Nephron progenitor cell (in vitro differentiated cells): ENCODE measurements around the gene DNAJC12.

Source experiments
- DNase-seq: peaks from one replicate; pipeline ENCODE4 v3.0.0; 2021
- H3K27ac Mint-ChIP-seq: 2 replicates; pipeline ENCODE4 v1.8.0; 2021; ENCODE audit warnings: mild to moderate bottlenecking, moderate library complexity, mixed read lengths
- H3K27me3 Mint-ChIP-seq: 2 replicates; pipeline ENCODE4 v1.8.0; 2021; ENCODE audit warnings: mild to moderate bottlenecking, low read depth, mixed read lengths; ENCODE audit not compliant: poor library complexity
- H3K36me3 Mint-ChIP-seq: 2 replicates; pipeline ENCODE4 v1.8.0; 2021; ENCODE audit warnings: low read depth, mixed read lengths
- H3K4me1 Mint-ChIP-seq: 2 replicates; pipeline ENCODE4 v1.8.0; 2021; ENCODE audit warnings: mixed read lengths
- H3K4me3 Mint-ChIP-seq: 2 replicates; pipeline ENCODE4 v1.8.0; 2021; ENCODE audit warnings: mild to moderate bottlenecking, moderate library complexity, mixed read lengths
- H3K9me3 Mint-ChIP-seq: 2 replicates; pipeline ENCODE4 v1.8.0; 2021; ENCODE audit warnings: mild to moderate bottlenecking, moderate library complexity, mixed read lengths
- TF ChIP-seq, protein P1 (sequence below): fragments of 200-600 bp; sonication (generic); IDR thresholded peaks from 2 replicates; pipeline ENCODE4 v1.5.0; 2021; ENCODE audit warnings: antibody characterized with exemption

DNAJC12 gene

DNA sequence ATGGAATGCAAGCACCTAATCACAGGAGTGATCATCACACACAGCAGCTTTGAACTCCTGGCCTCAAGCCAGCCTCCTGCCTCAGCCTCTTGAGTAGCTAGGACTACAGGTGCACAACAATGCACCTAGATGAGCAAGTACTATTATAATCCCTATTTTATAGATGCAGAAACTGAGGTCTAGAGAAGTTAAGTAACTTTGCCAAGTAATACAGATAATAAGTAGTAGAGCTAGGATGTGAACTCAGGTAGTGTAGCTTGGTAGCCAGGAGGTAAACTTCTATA, 33.7 kb downstream of the DNAJC12 start:
- Mint-ChIP-seq H3K27ac (no peak overlapping the region), H3K9me3 (peaks cover 3% of the 10 kb centered on the region), H3K4me3 (no peak overlapping the region), H3K4me1 (peaks cover 16% of the 10 kb centered on the region), H3K36me3 (peaks cover 3% of the 10 kb centered on the region), H3K27me3 (no peaks in the 10 kb centered on the region)
- TF ChIP-seq, protein P1, sequence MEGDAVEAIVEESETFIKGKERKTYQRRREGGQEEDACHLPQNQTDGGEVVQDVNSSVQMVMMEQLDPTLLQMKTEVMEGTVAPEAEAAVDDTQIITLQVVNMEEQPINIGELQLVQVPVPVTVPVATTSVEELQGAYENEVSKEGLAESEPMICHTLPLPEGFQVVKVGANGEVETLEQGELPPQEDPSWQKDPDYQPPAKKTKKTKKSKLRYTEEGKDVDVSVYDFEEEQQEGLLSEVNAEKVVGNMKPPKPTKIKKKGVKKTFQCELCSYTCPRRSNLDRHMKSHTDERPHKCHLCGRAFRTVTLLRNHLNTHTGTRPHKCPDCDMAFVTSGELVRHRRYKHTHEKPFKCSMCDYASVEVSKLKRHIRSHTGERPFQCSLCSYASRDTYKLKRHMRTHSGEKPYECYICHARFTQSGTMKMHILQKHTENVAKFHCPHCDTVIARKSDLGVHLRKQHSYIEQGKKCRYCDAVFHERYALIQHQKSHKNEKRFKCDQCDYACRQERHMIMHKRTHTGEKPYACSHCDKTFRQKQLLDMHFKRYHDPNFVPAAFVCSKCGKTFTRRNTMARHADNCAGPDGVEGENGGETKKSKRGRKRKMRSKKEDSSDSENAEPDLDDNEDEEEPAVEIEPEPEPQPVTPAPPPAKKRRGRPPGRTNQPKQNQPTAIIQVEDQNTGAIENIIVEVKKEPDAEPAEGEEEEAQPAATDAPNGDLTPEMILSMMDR, result no peak
- no peak for DNase-seq

DNA sequence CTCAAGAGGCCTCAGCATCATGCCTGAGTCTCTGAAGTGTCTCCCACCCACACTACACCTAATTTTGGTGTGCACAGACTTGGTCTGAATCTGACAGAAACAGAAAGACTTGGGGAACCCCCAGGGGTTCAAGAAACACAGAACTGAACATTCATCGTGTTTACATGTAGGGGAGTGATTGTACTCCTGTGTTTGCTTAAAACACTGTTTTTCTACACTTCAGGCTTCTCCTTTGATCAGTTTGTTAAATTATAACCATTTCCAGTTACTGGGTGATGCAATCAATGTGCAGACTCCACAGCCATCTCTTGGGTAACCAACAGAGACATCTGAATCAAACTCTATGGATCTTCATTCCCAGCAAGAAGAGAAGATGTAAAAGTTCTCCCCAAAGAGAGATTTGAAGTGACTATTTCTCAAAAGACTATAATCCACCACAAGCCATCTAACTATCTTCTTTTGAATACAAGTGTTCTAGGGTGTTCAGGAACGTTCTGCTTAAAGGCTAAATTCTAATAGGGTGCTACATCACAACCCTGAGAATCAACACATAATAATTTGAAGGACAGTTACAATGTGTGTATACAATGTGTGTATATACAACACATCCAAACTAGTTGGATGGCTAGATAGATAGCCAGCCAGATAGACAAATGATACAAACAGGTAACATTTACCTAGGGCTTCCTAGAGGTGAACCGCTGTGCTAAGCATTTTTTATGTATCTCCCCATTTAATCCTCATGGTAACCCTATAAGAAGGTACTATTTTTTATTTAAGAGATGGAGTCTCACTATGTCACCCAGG, 34.2 kb downstream of the DNAJC12 start:
- TF ChIP-seq, protein P1, result no peak
- Mint-ChIP-seq H3K4me3 (no peak overlapping the region), H3K9me3 (no peaks in the 10 kb centered on the region), H3K27me3 (no peaks in the 10 kb centered on the region), H3K36me3 (no peaks in the 10 kb centered on the region), H3K4me1 (peaks cover 16% of the 10 kb centered on the region), H3K27ac (no peak overlapping the region)
- no peak for DNase-seq

DNA sequence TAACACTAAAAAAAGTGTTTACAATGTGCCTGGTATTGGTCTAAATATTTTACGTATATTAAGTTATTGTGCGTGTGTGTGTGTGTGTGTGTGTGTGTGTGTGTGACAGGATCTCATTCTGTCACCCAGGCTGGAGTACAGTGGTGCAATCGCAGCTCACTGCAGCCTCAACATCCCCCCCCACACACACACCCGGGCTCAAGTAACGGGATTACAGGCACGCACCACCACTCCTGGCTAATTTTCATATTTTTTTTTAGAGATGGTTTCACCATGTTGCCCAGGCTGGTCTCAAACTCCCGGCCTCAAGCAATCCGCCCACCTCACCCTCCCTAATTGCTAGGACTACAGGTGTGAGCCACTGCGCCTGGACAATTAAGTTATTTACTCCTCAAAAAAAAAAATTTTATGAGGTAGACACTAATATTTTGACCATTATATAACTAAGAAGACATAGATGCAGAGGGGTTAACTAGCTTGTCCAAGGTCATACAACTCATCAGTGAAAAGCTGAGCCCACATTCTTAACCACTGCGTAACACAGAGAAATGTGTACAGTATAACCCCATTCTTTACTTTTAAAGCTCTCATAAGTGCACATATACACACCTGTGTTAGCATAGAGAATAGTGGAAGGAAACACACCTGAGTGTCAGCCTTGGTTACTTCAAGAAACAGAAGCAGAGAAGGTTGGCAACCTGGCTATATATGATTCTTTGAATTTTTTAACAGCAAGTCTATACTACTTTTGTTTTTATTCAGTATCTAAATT, 35.0 kb downstream of the DNAJC12 start:
- Mint-ChIP-seq H3K27ac (no peak overlapping the region), H3K27me3 (no peaks in the 10 kb centered on the region), H3K4me3 (no peak overlapping the region), H3K9me3 (no peaks in the 10 kb centered on the region), H3K36me3 (no peaks in the 10 kb centered on the region), H3K4me1 (peaks cover 8% of the 10 kb centered on the region)
- TF ChIP-seq, protein P1, result no peak
- no peak for DNase-seq

DNA sequence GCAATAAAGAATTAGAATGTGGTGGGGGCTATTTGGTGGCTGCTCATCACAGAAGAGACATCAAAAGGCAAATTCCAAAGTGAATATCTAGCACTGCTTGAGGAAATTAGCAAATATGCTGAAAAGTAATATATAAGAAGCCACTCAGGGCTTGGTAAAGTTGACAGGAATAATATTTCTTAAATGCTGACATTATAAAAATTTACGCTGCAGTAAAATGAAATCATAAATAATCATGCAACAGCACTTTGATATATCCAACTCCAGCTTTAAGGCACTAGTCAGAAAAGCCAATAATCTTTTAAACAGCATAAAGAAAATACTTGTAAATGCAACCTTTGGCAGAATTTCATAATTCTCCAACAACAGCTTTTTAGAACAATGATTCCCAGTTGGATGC, 36.9 kb downstream of the DNAJC12 start:
- TF ChIP-seq, protein P1, result no peak
- H3K4me3 Mint-ChIP-seq, result no peak overlapping the region
- H3K36me3 Mint-ChIP-seq, result no peaks in the 10 kb centered on the region
- no peaks in the 10 kb centered on the region for H3K9me3 Mint-ChIP-seq
- no peak overlapping the region for H3K27ac Mint-ChIP-seq
- no peaks in the 10 kb centered on the region for H3K27me3 Mint-ChIP-seq
- H3K4me1 Mint-ChIP-seq, result no peaks in the 10 kb centered on the region
- DNase-seq, result no peak

DNA sequence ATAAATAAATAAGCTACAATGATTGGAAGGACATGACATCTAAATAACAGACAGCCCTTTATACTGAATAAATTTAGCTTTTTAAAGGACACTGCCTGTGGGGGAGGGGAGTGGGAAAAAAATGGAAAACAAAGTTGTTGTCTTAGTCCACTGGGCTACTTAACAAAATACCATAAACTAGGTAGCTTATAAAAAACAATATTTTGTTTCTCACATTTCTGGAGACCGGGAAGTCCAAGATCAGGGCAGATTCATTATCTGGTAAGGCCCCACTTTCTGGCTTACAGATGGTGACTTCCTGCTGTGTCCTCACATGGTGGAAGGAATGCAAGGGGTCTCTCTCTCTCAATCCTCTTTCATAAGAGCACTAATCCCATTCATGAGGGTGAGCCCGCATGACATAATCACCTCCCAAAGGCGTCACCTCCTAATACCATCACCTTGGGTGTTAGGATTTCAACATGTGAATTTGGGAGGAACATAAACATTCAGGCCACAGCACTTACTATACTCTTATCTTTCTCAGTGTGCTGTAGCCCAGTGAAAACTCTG, 43.0 kb downstream of the DNAJC12 start:
- no peak overlapping the region for H3K27ac Mint-ChIP-seq
- no peaks in the 10 kb centered on the region for H3K36me3 Mint-ChIP-seq
- H3K27me3 Mint-ChIP-seq, result peaks cover 3% of the 10 kb centered on the region
- TF ChIP-seq, protein P1, result no peak
- peaks cover 40% of the 10 kb centered on the region for H3K4me1 Mint-ChIP-seq
- H3K4me3 Mint-ChIP-seq, result no peak overlapping the region
- no peak for DNase-seq
- no peaks in the 10 kb centered on the region for H3K9me3 Mint-ChIP-seq
